ENCODE measurements around the gene PPP1R10.

PPP1R10 gene

DNA sequence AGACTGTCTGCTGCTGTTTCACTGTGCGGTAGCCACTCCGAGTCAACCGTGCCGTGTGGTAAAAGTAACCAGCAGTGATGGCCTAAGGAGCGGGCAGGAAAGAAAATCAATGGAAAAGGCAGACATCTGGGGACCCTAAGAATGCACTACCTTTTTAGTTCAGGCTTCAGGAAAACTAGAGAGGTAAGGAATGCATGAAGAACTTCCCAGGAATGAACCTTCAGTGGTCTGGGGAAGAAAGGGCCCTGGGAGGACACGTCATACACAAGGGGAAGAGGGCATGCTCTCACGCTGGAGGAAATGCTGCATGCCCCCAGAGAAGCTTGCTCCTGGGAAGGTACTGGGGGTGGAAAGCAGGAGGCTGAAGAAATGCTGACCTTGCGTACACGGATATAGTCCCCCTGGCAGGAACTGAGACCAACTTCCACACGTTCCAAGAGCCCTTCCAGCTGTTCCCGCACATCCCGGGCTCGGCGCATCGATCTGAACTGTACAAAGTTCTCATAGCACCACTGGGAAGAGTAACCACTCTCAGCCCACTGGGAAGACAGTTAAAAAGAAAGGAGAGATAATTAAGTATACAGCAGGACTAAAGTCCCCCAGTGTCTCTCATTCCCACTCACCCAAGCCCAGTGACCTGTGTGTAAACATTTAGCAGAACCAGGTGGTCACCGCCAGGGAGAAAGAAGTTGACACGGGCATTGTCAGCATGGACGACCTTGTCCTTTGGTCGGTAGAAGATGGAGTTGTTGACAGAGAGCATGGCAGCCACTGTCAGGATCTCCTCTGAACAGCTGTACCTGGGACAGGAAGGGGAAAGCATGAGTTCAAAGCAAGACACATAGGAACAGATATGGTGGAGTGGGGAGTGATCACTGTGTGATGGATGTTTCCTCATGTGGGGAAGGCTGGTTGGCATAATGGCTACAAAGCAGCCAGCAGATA is 38.0 kb upstream of the PPP1R10 start:
- no peak for DNase-seq (ENCODE audit: low read depth)
- no peak for TF ChIP-seq CTCF (IDR thresholded peaks at IDR 0.05; ENCODE audit: low read length, missing control alignments)

DNA sequence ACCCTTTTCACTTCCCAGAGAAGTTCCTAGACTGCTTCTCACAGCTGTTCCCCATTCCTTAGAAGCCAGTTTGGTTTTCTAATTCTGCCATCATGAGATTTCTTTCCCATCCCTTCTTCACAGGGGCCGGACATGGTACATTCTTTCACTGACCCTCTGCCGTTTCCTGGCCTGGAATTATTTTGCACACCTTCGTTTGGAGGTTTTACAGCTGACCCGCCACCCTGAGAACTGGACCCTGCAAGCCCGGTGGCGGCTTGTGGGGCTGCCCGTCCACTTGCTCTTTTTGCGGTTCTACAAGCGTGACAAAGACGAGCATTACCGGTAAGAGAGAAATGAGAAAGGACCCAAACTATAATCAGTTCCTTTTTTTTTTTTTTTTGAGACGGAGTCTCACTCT is 34.1 kb upstream of the PPP1R10 start:
- no peak overlapping the region for H3K4me3 ChIP-seq (replicated peaks; ENCODE audit: low read depth, low read length)
- no peak for TF ChIP-seq CTCF (IDR thresholded peaks at IDR 0.05; ENCODE audit: low read length, missing control alignments)
- DNase-seq (ENCODE audit: low read depth): no peak

More for the DNA sequence above, 38.0 kb upstream of the PPP1R10 start:
- H3K4me3 ChIP-seq (replicated peaks; ENCODE audit: low read depth, low read length): no peak overlapping the region

GRCh38 chr6:30647242-30648116 is 30.4 kb upstream of the PPP1R10 start:
- peak overlapping the region; percentile 85 for H3K4me3 ChIP-seq (replicated peaks; ENCODE audit: low read depth, low read length)
- TF ChIP-seq CTCF (IDR thresholded peaks at IDR 0.05; ENCODE audit: low read length, missing control alignments): no peak
- peak; percentile 49 for DNase-seq (ENCODE audit: low read depth)

DNA sequence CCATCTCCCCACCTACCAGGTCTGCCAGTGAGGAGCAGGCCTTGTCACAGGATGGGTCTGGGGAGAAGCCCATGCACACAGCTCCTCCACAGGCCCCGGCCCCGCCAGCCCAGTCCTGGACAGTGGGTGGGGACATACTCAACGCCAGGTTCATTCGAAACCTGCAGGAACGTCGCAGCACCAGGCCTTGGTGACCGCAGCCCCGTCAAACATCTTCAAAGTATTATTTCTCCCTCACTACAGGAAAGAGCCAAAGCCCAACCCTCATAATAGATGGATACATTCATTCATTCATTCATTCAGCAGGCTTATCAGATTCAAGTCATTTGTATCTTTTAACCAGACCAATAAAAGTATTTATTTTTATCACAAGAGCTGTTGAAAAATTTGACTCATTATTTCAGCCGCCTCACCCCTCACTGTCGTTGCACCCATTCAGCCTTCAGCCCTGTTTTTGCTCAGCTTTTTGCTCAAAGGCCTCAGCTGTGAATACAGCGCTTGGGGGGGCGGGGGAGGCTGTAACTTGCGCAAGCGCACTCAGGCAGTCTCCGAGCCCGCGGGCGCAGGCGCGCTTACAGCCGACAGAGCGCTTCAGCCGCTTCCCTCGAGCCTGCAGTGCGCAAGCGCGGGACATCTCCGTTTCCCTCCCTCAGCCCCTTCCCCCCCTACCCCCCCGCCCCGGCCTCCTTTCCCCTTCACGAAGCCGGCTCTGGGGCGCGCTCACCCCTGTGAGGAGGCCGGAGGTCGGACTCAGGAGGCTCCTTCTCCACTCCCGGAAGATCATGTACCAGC is 29.6 kb upstream of the PPP1R10 start, which contains the start of gene C6orf136:
C6orf136 (plus strand) TSS at position 684 of the 792 bp plus-strand sequence; CDS start at position 783, 99 bp downstream.
- TF ChIP-seq CTCF (IDR thresholded peaks at IDR 0.05; ENCODE audit: low read length, missing control alignments): no peak
- peak; percentile 94 for DNase-seq (ENCODE audit: low read depth)
- H3K4me3 ChIP-seq (replicated peaks; ENCODE audit: low read depth, low read length): peak within 1 kb of the TSS; percentile 85

DNA sequence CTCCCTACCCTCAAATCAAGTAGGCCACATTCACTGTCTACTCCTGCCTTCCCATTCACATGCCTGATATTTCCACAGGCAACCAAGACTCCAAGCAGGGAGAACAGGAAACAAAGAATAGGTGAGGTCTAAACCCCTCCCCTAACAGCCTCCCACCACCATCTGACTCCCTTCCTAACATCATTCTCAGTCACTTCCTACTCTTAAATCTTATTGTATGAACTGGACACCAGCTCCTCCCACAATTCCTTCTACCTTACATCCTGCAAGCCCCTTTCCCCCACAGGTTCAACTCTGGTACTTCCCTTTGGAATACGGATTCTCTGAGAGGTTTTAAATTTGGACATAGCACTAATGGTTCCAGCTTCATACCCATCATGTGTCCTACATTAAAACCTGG is 28.9 kb upstream of the PPP1R10 start:
- no peak for DNase-seq (ENCODE audit: low read depth)
- no peak overlapping the region for H3K4me3 ChIP-seq (replicated peaks; ENCODE audit: low read depth, low read length)
- TF ChIP-seq CTCF (IDR thresholded peaks at IDR 0.05; ENCODE audit: low read length, missing control alignments): no peak

DNA sequence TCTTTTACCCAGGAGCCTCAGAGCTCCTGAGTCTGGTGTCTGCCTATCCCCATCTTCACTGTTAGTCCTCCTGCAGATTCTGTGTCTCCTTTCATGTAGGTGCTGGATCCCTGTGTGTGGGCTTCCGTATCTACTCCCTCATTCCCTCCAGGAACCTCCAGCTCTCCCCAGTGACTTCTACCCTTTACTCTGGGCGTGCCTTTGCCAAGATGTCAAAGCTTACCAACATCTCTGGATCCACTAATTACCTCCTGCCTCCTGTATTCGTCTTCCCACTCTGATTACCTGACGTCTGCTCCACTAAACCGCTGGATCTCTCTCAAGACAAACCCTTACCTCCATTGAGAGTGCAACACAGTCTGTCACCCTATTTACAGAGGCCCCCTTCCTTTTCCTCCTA is 27.7 kb upstream of the PPP1R10 start:
- no peak for TF ChIP-seq CTCF (IDR thresholded peaks at IDR 0.05; ENCODE audit: low read length, missing control alignments)
- H3K4me3 ChIP-seq (replicated peaks; ENCODE audit: low read depth, low read length): no peak overlapping the region
- DNase-seq (ENCODE audit: low read depth): no peak

All from fibroblast of pulmonary artery (primary cell).